HG03342 (cell line): ENCODE results near the gene COL24A1.
"Not testable (repeated sequence)": the region's sequence is repeated elsewhere in the genome, so short reads cannot be mapped to it uniquely, and the experiment has no call there.

Experiments
- ATAC-seq: cut with Tn5 transposase; IDR thresholded peaks from one replicate; pipeline ENCODE4 v1.9.1; 2021; ENCODE audit warnings: mild to moderate bottlenecking, moderate library complexity; ENCODE audit not compliant: unreplicated experiment

Gene COL24A1

GRCh38 chr1:85911742-85912141 lies 244.8 kb downstream of the COL24A1 start:
- ATAC-seq = no peak

GRCh38 chr1:85900921-85901320 lies 255.7 kb downstream of the COL24A1 start:
- no peak for ATAC-seq

GRCh38 chr1:85898861-85899260 lies 257.7 kb downstream of the COL24A1 start:
- no peak for ATAC-seq

GRCh38 chr1:85894651-85895050 lies 261.9 kb downstream of the COL24A1 start:
- peak; percentile 61 for ATAC-seq

GRCh38 chr1:85892366-85892765 lies 264.2 kb downstream of the COL24A1 start:
- no peak for ATAC-seq

- no peak for ATAC-seq
Observed at GRCh38 chr1:85889870-85890269, 266.7 kb downstream of the COL24A1 start.

DNA sequence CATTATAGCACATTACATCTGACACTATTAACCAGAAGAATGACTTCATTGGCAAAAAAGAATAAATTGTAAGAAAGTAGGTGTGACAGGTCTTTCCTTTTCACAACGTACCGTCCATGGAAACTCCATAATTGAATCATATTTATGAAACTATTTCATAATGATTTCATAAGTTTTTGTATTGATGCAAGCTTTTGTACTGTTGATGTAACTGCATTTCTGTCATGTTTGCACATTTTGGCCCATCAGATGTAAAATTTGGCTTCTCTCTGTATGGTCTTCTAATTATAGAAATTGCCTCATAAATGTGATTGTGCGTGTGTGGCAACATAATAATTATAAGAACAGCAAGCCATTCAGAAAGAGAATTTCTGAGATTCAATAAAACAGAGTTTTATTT lies 267.7 kb downstream of the COL24A1 start:
- ATAC-seq = no peak

DNA sequence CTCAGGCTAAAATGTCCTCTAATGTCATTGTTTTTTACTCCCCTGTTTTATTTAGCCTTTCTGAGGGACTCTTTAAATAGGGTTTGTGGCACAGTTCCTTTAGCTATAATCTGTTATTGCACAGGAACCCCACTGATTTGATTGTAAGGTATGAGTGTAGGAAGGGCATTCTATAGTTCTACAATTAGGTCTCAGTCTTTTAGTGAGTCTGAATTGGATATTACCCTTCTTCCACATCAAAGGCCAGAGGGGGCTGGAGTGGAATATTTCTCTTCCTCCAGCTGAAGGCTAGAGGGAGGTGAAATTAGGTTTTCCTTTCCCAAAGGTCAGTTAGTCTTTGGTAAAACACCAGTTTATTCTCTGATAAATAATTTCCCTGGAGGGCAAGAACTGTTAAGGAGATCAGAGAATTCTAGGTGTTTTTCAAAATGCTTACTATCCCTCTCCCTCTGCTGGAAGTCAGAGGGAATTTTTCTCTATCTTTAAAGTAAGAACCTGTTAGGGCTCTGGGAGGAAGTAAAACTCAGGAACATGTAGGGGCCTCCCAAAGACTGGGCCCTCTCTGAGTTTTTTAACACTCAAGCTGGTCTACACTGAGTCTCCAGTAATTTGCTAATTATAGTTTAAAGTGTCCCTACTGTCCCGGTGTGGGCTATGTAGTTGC lies 272.1 kb downstream of the COL24A1 start:
- no peak for ATAC-seq

DNA sequence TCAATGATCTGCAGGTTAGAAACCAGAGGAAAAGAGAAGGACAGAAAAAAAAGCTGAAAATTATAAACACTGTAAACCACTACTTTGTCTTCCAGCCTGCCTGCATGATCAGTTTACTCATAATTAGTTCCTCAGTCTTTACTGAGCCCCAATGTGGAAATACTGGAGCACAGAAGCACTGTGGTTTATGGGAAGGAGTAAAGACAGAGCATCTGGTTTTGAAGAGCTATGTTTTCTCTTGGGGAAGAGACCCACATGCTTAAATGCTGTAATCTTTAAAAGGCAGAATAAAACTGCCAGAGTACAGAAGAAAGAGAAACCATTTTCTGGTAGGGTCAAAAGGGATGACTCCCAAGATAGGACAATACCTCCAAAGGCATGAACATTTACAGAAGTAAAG lies 289.4 kb downstream of the COL24A1 start:
- no peak for ATAC-seq

DNA sequence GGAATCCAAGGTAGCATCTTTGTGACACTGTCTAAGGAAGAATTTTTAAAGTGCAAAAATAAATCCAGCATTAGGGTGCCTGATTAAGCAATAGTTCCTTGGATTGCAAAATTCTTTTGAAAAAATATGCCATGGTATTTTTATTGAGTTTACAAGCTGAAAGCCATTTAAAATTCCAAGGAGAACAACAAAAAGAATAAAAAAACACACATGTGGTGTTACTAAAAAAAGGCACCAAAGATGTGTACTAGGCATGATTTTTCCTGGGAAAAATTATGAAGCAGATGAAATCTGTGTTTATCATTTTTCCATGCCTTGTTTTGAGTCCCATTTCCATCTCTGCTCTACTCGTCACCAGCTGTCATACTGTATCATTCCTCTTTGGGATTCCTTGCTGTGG lies 291.4 kb downstream of the COL24A1 start:
- no peak for ATAC-seq

DNA sequence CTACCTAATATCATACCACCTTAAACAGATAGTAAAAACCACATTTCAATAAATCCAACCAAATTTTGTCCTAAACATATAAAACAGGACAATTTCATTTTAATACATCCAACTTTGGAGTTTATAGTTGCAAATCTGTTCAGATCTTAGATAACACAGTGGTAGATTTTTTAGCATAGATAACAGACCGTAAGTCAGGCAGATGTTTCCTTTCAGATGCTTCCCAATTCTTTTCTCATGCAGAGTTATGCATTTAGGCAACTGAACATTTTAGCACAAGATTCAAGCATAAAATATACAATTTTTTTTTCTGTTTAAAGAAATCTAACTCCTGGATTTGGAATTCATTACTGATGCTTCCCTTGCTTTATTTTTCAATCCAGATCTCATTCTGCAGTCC lies 291.8 kb downstream of the COL24A1 start:
- ATAC-seq = no peak

DNA sequence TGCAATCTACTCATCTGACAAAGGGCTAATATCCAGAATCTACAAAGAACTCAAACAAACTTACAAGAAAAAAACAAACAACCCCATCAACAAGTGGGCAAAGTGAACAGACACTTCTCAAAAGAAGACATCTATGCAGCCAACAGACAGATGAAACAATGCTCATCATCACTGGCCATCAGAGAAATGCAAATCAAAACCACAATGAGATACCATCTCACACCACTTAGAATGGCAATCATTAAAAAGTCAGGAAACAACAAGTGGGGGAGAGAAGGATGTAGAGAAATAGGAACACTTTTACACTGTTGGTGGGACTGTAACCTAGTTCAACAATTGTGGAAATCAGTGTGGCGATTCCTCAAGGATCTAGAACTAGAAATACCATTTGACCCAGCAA lies 292.9 kb downstream of the COL24A1 start:
- ATAC-seq = not testable (repeated sequence)

DNA sequence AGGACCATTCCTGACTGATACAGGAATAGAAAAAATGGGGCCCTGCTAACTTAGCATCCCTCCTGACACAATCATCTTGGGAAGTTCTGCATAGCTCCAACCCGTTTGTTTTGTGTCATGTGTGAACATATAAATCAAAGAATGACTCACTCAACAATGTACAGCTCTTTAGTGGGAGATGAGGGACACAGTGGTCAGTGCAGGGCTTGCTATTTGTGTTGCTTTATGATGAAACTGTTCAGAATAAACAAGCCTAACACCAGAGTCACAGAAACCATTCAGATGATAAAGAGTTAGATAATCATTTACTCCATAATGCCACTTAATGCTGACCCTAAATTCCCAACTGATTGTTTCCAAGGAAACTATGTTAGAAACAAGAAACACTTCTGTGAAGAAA lies 294.1 kb downstream of the COL24A1 start:
- ATAC-seq = no peak

DNA sequence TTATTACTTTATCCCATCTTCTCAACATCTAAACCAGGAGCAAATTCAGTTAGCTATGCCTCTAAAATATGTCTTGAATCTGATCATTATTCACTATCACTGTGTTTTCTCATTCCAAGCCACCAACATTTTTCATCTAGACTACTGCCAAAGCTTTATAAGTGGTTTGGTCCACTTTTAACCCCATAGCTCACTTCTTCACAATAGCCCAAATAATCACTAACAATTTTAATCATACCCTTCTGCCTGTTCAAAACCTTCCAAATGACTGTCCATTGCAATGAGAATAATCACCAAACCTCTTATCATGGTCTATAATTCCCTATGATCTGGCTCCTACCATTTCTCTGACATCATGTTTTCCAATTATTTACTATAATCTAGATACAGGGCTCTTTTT lies 298.6 kb downstream of the COL24A1 start:
- ATAC-seq = no peak

GRCh38 chr1:85850238-85850637 lies 306.3 kb downstream of the COL24A1 start:
- no peak for ATAC-seq

DNA sequence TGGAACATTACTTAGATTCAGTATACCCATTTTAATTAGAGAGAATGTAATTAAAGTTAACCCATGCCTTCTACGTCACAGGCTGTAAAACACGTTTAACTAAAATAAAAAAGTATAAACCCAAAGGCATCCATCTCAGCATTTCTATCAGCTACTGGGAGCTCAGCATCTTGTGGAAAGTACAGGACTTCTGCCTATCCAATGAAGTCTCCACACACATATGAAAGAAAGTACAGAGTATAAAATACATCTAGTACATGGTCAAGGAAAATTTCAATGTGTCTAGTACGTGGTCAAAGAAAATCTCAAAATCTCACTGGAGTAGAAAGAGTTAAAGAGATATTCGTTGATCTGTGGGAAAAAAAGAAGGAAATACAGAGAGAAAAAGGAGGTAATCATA lies 306.9 kb downstream of the COL24A1 start:
- no peak for ATAC-seq

DNA sequence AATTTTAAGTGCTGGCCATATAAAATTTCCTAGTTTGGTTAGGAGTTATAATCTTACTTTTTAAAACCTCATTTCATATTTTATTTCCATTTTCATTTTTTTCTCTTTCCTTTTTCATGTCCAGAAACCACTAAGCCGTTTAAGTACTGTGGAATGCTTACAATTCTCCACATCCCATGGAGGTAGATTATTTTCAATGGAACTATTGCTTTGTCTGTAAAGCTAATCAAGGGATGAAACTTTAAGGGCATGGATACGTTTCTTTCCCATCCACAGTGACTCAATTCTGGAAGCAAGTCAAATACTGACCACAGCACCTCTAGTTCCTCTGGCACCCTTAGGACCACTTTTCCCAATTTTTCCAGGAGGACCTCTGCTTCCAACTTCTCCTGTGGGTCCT lies 309.2 kb downstream of the COL24A1 start:
- ATAC-seq = no peak

- no peak for ATAC-seq
Observed at GRCh38 chr1:85846706-85847105, 309.9 kb downstream of the COL24A1 start.

GRCh38 chr1:85839459-85839858 lies 317.1 kb downstream of the COL24A1 start:
- no peak for ATAC-seq

DNA sequence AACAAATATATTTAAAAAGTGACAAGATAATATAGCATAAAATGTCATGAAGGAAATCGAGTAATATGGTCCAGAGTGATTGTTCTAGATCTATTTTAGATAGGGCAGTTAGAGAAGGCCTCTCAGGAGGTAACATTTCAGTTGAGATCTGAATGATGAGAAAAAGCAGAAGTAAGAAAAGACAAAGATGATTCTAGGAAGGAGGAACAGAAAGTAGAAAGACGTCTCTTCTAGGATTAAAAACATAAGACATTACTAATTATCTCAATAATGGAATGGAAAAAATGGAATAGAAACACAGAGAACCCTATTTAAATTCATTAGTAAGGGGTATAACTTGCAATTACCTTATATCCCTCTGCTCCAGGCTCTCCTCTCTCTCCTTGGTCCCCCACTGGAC lies 318.3 kb downstream of the COL24A1 start:
- peak; percentile 97 for ATAC-seq

DNA sequence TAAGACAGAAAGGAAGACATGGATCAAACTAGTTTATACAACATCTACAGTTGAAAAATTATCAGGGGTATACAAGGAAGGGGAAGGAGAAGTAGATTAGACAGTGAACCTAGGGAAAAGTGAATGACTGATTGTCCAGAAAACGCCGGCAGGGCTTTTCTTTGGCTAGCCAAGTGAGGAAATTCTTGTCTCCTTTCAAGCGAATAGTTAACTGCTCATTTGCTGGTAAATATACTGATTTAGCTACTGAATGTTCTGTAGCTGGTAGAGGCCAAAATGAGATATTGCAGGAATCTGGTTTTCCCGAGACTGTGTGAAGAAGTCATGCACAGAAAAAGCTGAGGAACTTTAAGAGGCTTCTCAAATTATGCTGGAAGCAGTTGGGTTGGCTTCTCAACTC lies 319.8 kb downstream of the COL24A1 start:
- ATAC-seq = no peak

- ATAC-seq = not testable (repeated sequence)
Observed at GRCh38 chr1:85833165-85833564, 323.4 kb downstream of the COL24A1 start.

- ATAC-seq = no peak
Observed at GRCh38 chr1:85830837-85831236, 325.7 kb downstream of the COL24A1 start.
